ENCODE results near the gene TNN. TPM values are rescaled to one million over a fixed set of nuclear protein-coding genes. Genes with fewer than 3 reads are reported as not detected.

TNN gene
- total RNA-seq, 6 experiments from 2014 or later: 0.18 to 0.67 (median 0.41) TPM

GRCh38 chr1:175077356-175078030, 9.9 kb downstream of the TNN start:
- no peaks in the 10 kb centered on the region for H3K4me1 ChIP-seq
- no peaks in the 10 kb centered on the region for H3K36me3 ChIP-seq
- no peak for ATAC-seq
- no peak overlapping the region for H3K4me3 ChIP-seq
- no peak overlapping the region for H3K27ac ChIP-seq
- DNase-seq: no peak
- H3K9me3 ChIP-seq: no peaks in the 10 kb centered on the region
- H3K27me3 ChIP-seq: no peaks in the 10 kb centered on the region
- intact Hi-C loops (cut with DNase I): no loop called here
- TF ChIP-seq POLR2A (IDR thresholded peaks at IDR 0.05): no peak
- TF ChIP-seq CTCF (IDR thresholded peaks at IDR 0.05): no peak
- WGBS (ENCODE audit: insufficient coverage, low coverage, low lambda C conversion rate, missing lambda C conversion rate): 61% methylated on average over 4 of the region's 12 CpGs

GRCh38 chr1:175078629-175079028, 11.0 kb downstream of the TNN start:
- Histone ChIP-seq H3K36me3 (no peaks in the 10 kb centered on the region), H3K9me3 (no peaks in the 10 kb centered on the region), H3K4me3 (no peak overlapping the region), H3K4me1 (no peaks in the 10 kb centered on the region), H3K27ac (no peak overlapping the region), H3K27me3 (no peaks in the 10 kb centered on the region)
- intact Hi-C loops (cut with DNase I): no loop called here
- TF ChIP-seq CTCF (IDR thresholded peaks at IDR 0.05): no peak
- TF ChIP-seq POLR2A (IDR thresholded peaks at IDR 0.05): no peak
- DNase-seq (no peak), ATAC-seq (no peak)
- WGBS (ENCODE audit: insufficient coverage, low coverage, low lambda C conversion rate, missing lambda C conversion rate): 50% methylated on average over 1 of the region's 3 CpGs

GRCh38 chr1:175079338-175079737, 11.7 kb downstream of the TNN start:
- DNase-seq: no peak
- no peaks in the 10 kb centered on the region for H3K36me3 ChIP-seq
- no CpG with 5 or more reads among the region's 40 CpGs for WGBS (ENCODE audit: insufficient coverage, low coverage, low lambda C conversion rate, missing lambda C conversion rate)

GRCh38 chr1:175080030-175080429, 12.4 kb downstream of the TNN start:
- no peaks in the 10 kb centered on the region for H3K4me1 ChIP-seq
- ATAC-seq: no peak
- no peak overlapping the region for H3K27ac ChIP-seq
- no peaks in the 10 kb centered on the region for H3K9me3 ChIP-seq
- intact Hi-C loops (cut with DNase I): no loop called here
- DNase-seq: no peak
- H3K27me3 ChIP-seq: no peaks in the 10 kb centered on the region
- no peak for TF ChIP-seq CTCF (IDR thresholded peaks at IDR 0.05)
- TF ChIP-seq POLR2A (IDR thresholded peaks at IDR 0.05): no peak
- H3K36me3 ChIP-seq: no peaks in the 10 kb centered on the region
- H3K4me3 ChIP-seq: no peak overlapping the region
- 74% methylated on average over 3 of the region's 6 CpGs for WGBS (ENCODE audit: insufficient coverage, low coverage, low lambda C conversion rate, missing lambda C conversion rate)

More at GRCh38 chr1:175079338-175079737, 11.7 kb downstream of the TNN start:
- intact Hi-C loops (cut with DNase I): no loop called here
- TF ChIP-seq POLR2A (IDR thresholded peaks at IDR 0.05) (no peak), CTCF (IDR thresholded peaks at IDR 0.05) (no peak)
- Histone ChIP-seq H3K27me3 (no peaks in the 10 kb centered on the region), H3K9me3 (no peaks in the 10 kb centered on the region), H3K4me3 (no peak overlapping the region), H3K27ac (no peak overlapping the region), H3K4me1 (no peaks in the 10 kb centered on the region)
- no peak for ATAC-seq
